Measurements from ENCODE around the gene SLC35G2.
"Not testable (repeated sequence)": the region's sequence is repeated elsewhere in the genome, so short reads cannot be mapped to it uniquely, and the experiment has no call there.

The SLC35G2 gene

GRCh38 chr3:136889947-136890346, 71.0 kb downstream of the SLC35G2 start:
- no peak for TF ChIP-seq CTCF (IDR thresholded peaks at IDR 0.05; ENCODE audit: insufficient read depth, low read length, missing control alignments)
- CTCF ChIA-PET: no interaction called here
- POLR2A ChIA-PET: no interaction called here

GRCh38 chr3:136891934-136892855, 73.3 kb downstream of the SLC35G2 start:
- ChIA-PET POLR2A (no interaction called here), CTCF (no interaction called here)
- TF ChIP-seq CTCF (IDR thresholded peaks at IDR 0.05; ENCODE audit: insufficient read depth, low read length, missing control alignments): no peak
- no peak for DNase-seq (ENCODE audit: low read depth, low spot score)
- no peak overlapping the region for H3K4me3 ChIP-seq (ENCODE audit: low read depth, low read length)

More at GRCh38 chr3:136889947-136890346, 71.0 kb downstream of the SLC35G2 start:
- H3K4me3 ChIP-seq (ENCODE audit: low read depth, low read length): no peak overlapping the region
- no peak for DNase-seq (ENCODE audit: low read depth, low spot score)

- TF ChIP-seq CTCF (IDR thresholded peaks at IDR 0.05; ENCODE audit: insufficient read depth, low read length, missing control alignments): no peak
- CTCF ChIA-PET: interaction anchor here (0.8 kb wide), 1 partner anchor 120 kb away, joined by 3 read pairs; no protein-coding TSS in a partner anchor
- H3K4me3 ChIP-seq (ENCODE audit: low read depth, low read length): no peak overlapping the region
- POLR2A ChIA-PET: no interaction called here
- DNase-seq (ENCODE audit: low read depth, low spot score): peak; percentile 21
These were observed 75.0 kb downstream of the SLC35G2 start for GRCh38 chr3:136893848-136894443.

- DNase-seq (ENCODE audit: low read depth, low spot score); POLR2A ChIA-PET; H3K4me3 ChIP-seq (ENCODE audit: low read depth, low read length); CTCF ChIA-PET: not testable (repeated sequence)
These were observed 78.2 kb downstream of the SLC35G2 start for GRCh38 chr3:136897171-136897570.

- no peak for DNase-seq (ENCODE audit: low read depth, low spot score)
- POLR2A ChIA-PET: no interaction called here
- TF ChIP-seq CTCF (IDR thresholded peaks at IDR 0.05; ENCODE audit: insufficient read depth, low read length, missing control alignments): no peak
- CTCF ChIA-PET: no interaction called here
- no peak overlapping the region for H3K4me3 ChIP-seq (ENCODE audit: low read depth, low read length)
These were observed 79.6 kb downstream of the SLC35G2 start for GRCh38 chr3:136898549-136898948.

GRCh38 chr3:136898954-136899353, 80.0 kb downstream of the SLC35G2 start:
- ChIA-PET POLR2A (no interaction called here), CTCF (interaction anchor here (0.6 kb wide), 1 partner anchor 24 kb away, joined by 3 read pairs; no protein-coding TSS in a partner anchor)
- DNase-seq (ENCODE audit: low read depth, low spot score): no peak
- no peak overlapping the region for H3K4me3 ChIP-seq (ENCODE audit: low read depth, low read length)
- no peak for TF ChIP-seq CTCF (IDR thresholded peaks at IDR 0.05; ENCODE audit: insufficient read depth, low read length, missing control alignments)
